GM21515 (cell line): Measurements from ENCODE around the gene PEA15.

Experiments used
- ATAC-seq: cut with Tn5 transposase; IDR thresholded peaks from one replicate; pipeline ENCODE4 v1.9.1; 2021; ENCODE audit not compliant: unreplicated experiment

PEA15 gene

GRCh38 chr1:160205242-160206035, at the start of gene PEA15:
TSS of gene PEA15 (plus strand) at chr1:160205384. CDS start at chr1:160211545, 6,161 bp downstream.
- peak; percentile 41 for ATAC-seq

- no peak for ATAC-seq
Observed at GRCh38 chr1:160156361-160156760, 48.8 kb upstream of the PEA15 start.

GRCh38 chr1:160157174-160157573, 48.0 kb upstream of the PEA15 start:
- ATAC-seq = no peak

- ATAC-seq = no peak
Observed at GRCh38 chr1:160158031-160158430, 47.2 kb upstream of the PEA15 start.

GRCh38 chr1:160158534-160158933, 46.6 kb upstream of the PEA15 start:
- ATAC-seq = no peak

GRCh38 chr1:160159846-160160245, 45.3 kb upstream of the PEA15 start:
- ATAC-seq = no peak

- ATAC-seq = no peak
Observed at GRCh38 chr1:160161965-160162705, 43.0 kb upstream of the PEA15 start.

- no peak for ATAC-seq
Observed at GRCh38 chr1:160162931-160163330, 42.3 kb upstream of the PEA15 start.

GRCh38 chr1:160163615-160164014, 41.6 kb upstream of the PEA15 start:
- ATAC-seq = no peak

- ATAC-seq = no peak
Observed at GRCh38 chr1:160164121-160164520, 41.1 kb upstream of the PEA15 start.

- no peak for ATAC-seq
Observed at GRCh38 chr1:160166166-160166868, 38.9 kb upstream of the PEA15 start.

- no peak for ATAC-seq
Observed at GRCh38 chr1:160167056-160167455, 38.1 kb upstream of the PEA15 start.

GRCh38 chr1:160167580-160167979, 37.6 kb upstream of the PEA15 start:
- no peak for ATAC-seq

GRCh38 chr1:160168016-160168415, 37.2 kb upstream of the PEA15 start:
- ATAC-seq = no peak

- ATAC-seq = no peak
Observed at GRCh38 chr1:160168609-160169369, 36.4 kb upstream of the PEA15 start.

- ATAC-seq = no peak
Observed at GRCh38 chr1:160169553-160170399, 35.4 kb upstream of the PEA15 start.

GRCh38 chr1:160171354-160171753, 33.8 kb upstream of the PEA15 start:
- no peak for ATAC-seq

- no peak for ATAC-seq
Observed at GRCh38 chr1:160171980-160172379, 33.2 kb upstream of the PEA15 start.

GRCh38 chr1:160177231-160177630, 28.0 kb upstream of the PEA15 start:
- ATAC-seq = no peak

- ATAC-seq = no peak
Observed at GRCh38 chr1:160177667-160178066, 27.5 kb upstream of the PEA15 start.
